ENCODE measurements around the gene SLC30A5. TPM values are rescaled to one million over a fixed set of nuclear protein-coding genes. Genes with fewer than 3 reads are reported as not detected.

The SLC30A5 gene
- total and polyA plus RNA-seq, 10 of the 15 experiments (the other 5 are each of a cell fraction or from before 2014, with no cell fraction given): 14.7 to 67.9 (median 38.4) TPM

- in situ Hi-C loops (cut with MboI): no loop called here
- POLR2A ChIA-PET: interaction anchor here (0.8 kb wide), 1 partner anchor 77 kb away, joined by 3 read pairs; the partner anchor contains the start of gene CDK7
These were observed 64.2 kb downstream of the SLC30A5 start for GRCh38 chr5:69158039-69158438.

More at GRCh38 chr5:69158039-69158438, 64.2 kb downstream of the SLC30A5 start:
- no peaks in the 10 kb centered on the region for H3K36me3 ChIP-seq (ENCODE audit: control insufficient read depth in 2 of 2, insufficient read depth in 2 of 2, low read length in 1 of 2)
- BruUV-seq (replicated peaks): no TSS peak
- H3K79me2 ChIP-seq (ENCODE audit: control insufficient read depth, insufficient read depth, low read length): no peaks in the 10 kb centered on the region
- no peak overlapping the region for H3K4me2 ChIP-seq (ENCODE audit: control insufficient read depth, insufficient read depth)
- H4K20me1 ChIP-seq (ENCODE audit: control insufficient read depth, insufficient read depth): no peaks in the 10 kb centered on the region
- H2AFZ ChIP-seq (ENCODE audit: control insufficient read depth, low read depth, low read length): no peak overlapping the region
- H3K27ac ChIP-seq (ENCODE audit: control insufficient read depth, insufficient read depth): no peak overlapping the region
- H3K27me3 ChIP-seq (replicated peaks in 1 of 2; ENCODE audit: control insufficient read depth in 2 of 2, insufficient read depth in 2 of 2, low read length in 1 of 2): no peaks in the 10 kb centered on the region
- H3K9ac ChIP-seq (ENCODE audit: control insufficient read depth, insufficient read depth, low read length): no peak overlapping the region
- ChIA-PET SMC1A (ENCODE audit: uncharacterized antibody, unreplicated experiment) (interaction anchor here (0.7 kb wide), 1 partner anchor 10 kb away, joined by 3 read pairs; no protein-coding TSS in a partner anchor), CTCF (no interaction called here), RAD21 (ENCODE audit: unreplicated experiment) (no interaction called here)
- H3K4me1 ChIP-seq (ENCODE audit: control insufficient read depth, insufficient read depth, low read length): no peaks in the 10 kb centered on the region
- no peak for ATAC-seq
- no peak for FAIRE-seq
- WGBS (ENCODE audit: insufficient coverage, insufficient replicate concordance, low lambda C conversion rate, missing lambda C conversion rate): 74% methylated on average over 3 of the region's 3 CpGs
- H3K4me3 ChIP-seq: no peak overlapping the region
- intact Hi-C loops (cut with micrococcal nuclease; ENCODE audit: unreplicated experiment): no loop called here
- no peaks in the 10 kb centered on the region; the same call in 2 of the 3 replicates for H3K9me3 ChIP-seq (replicated peaks; ENCODE audit: control insufficient read depth, insufficient read depth, low read length)
- DNase-seq (ENCODE audit: low read depth, low spot score): no peak
- TF ChIP-seq NRF1 (conservative IDR thresholded peaks at IDR 0.05; ENCODE audit: low read depth, low read length): no peak
- TF ChIP-seq ZNF274 (IDR thresholded peaks at IDR 0.05; ENCODE audit: insufficient read depth, insufficient read length): no peak
- no peak for TF ChIP-seq POLR2AphosphoS2 (IDR thresholded peaks at IDR 0.05; ENCODE audit: low read depth, low read length)
- TF ChIP-seq RFX5 (IDR thresholded peaks at IDR 0.05; ENCODE audit: low read depth, low read length): no peak
- no peak for TF ChIP-seq FOXM1 (IDR thresholded peaks at IDR 0.05; ENCODE audit: low read depth, low read length)
- no peak for TF ChIP-seq MAX (IDR thresholded peaks at IDR 0.05; ENCODE audit: low read depth, low read length)
- no peak for TF ChIP-seq MYC (IDR thresholded peaks at IDR 0.05; ENCODE audit: insufficient read depth, insufficient read length, insufficient replicate concordance, low read length, severe bottlenecking)
- no peak for TF ChIP-seq NFXL1 (IDR thresholded peaks at IDR 0.05; ENCODE audit: borderline replicate concordance)
- no peak for TF ChIP-seq E2F4 (IDR thresholded peaks at IDR 0.05; ENCODE audit: low read depth, low read length)
- no peak for TF ChIP-seq ASH2L (IDR thresholded peaks at IDR 0.05; ENCODE audit: borderline replicate concordance, low read depth)
- no peak for TF ChIP-seq SMARCA5 (IDR thresholded peaks at IDR 0.05)
- TF ChIP-seq ZNF622 (IDR thresholded peaks at IDR 0.05): no peak
- TF ChIP-seq SMAD1 (IDR thresholded peaks at IDR 0.05; ENCODE audit: low read depth, partially characterized antibody): no peak
- no peak for TF ChIP-seq POLR2AphosphoS5 (IDR thresholded peaks at IDR 0.05; ENCODE audit: low read length)
- no peak for TF ChIP-seq SMC3 (IDR thresholded peaks at IDR 0.05; ENCODE audit: borderline replicate concordance, low read length)
- no peak for TF ChIP-seq NR2C1 (IDR thresholded peaks at IDR 0.05)
- no peak for TF ChIP-seq CBFB (IDR thresholded peaks at IDR 0.05; ENCODE audit: low read depth)
- TF ChIP-seq MXI1 (IDR thresholded peaks at IDR 0.05; ENCODE audit: low read depth, low read length): no peak
- TF ChIP-seq SP1 (IDR thresholded peaks at IDR 0.05; ENCODE audit: low read depth, low read length): no peak
- TF ChIP-seq BMI1 (IDR thresholded peaks at IDR 0.05; ENCODE audit: borderline replicate concordance): no peak

Data from GM12878 (cell line).